Mesothelial cell of epicardium (in vitro differentiated cells): ENCODE data around the gene SLCO2A1. TPM values are rescaled to one million over a fixed set of nuclear protein-coding genes. Genes with fewer than 3 reads are reported as not detected.
A peak's percentile ranks its signal among the peaks of the same experiment; 100 is the strongest.

ENCODE experiments used
- DNase-seq, 2 experiments: peaks; one replicate each; pipeline ENCODE4 v3.0.0; 2021; ENCODE audit warnings: low spot score in 2 of 2; ENCODE audit not compliant: unreplicated experiment in 2 of 2
- H3K27ac Mint-ChIP-seq: 2 replicates; pipeline ENCODE4 v1.8.0; 2021; ENCODE audit warnings: mixed read lengths
- H3K27me3 Mint-ChIP-seq: 2 replicates; pipeline ENCODE4 v1.8.0; 2021; ENCODE audit warnings: low read depth, mixed read lengths
- H3K36me3 Mint-ChIP-seq: 2 replicates; pipeline ENCODE4 v1.8.0; 2021; ENCODE audit warnings: mixed read lengths
- H3K4me1 Mint-ChIP-seq: 2 replicates; pipeline ENCODE4 v1.8.0; 2021; ENCODE audit warnings: mixed read lengths
- H3K4me3 Mint-ChIP-seq: 2 replicates; pipeline ENCODE4 v1.8.0; 2021; ENCODE audit warnings: mild to moderate bottlenecking, moderate library complexity, mixed read lengths
- H3K9me3 Mint-ChIP-seq: 2 replicates; pipeline ENCODE4 v1.8.0; 2021; ENCODE audit warnings: mixed read lengths
- total RNA-seq: library from RNA; stranded (reverse); gene quantifications from 3 replicates; pipeline ENCODE4 v1.2.1, GENCODE V29; 2021
- TF ChIP-seq, protein P1 (sequence below): fragments of 200-600 bp; sonication (generic); IDR thresholded peaks from one replicate; pipeline ENCODE4 v1.5.0; 2021; ENCODE audit warnings: antibody characterized with exemption; ENCODE audit not compliant: unreplicated experiment

SLCO2A1 gene
- total RNA-seq, 1 donor from 2014 or later: 24.1 TPM

DNA sequence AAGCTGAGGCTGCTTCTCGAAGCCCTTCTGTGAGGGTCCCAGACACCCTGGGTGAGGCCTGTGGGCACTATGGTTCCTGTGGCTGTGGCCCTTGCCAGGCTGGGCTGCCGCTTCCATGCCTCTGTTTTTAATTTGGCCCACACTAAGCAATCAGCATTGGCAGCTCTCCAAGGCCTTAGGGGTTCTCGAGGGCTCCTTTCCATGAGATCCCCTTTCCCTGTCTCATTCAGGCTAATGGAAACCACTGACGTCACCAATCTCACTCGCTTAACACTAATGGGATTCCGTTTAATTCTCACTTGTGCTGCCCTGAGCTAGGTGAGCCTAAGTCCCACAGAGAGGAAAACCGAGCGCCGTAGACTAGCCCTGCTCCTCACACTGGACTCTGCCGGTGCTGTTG lies 73.8 kb downstream of the SLCO2A1 start:
- H3K27ac Mint-ChIP-seq: peak overlapping the region; percentile 83
- peaks cover 5% of the 10 kb centered on the region for H3K9me3 Mint-ChIP-seq
- TF ChIP-seq, protein P1, sequence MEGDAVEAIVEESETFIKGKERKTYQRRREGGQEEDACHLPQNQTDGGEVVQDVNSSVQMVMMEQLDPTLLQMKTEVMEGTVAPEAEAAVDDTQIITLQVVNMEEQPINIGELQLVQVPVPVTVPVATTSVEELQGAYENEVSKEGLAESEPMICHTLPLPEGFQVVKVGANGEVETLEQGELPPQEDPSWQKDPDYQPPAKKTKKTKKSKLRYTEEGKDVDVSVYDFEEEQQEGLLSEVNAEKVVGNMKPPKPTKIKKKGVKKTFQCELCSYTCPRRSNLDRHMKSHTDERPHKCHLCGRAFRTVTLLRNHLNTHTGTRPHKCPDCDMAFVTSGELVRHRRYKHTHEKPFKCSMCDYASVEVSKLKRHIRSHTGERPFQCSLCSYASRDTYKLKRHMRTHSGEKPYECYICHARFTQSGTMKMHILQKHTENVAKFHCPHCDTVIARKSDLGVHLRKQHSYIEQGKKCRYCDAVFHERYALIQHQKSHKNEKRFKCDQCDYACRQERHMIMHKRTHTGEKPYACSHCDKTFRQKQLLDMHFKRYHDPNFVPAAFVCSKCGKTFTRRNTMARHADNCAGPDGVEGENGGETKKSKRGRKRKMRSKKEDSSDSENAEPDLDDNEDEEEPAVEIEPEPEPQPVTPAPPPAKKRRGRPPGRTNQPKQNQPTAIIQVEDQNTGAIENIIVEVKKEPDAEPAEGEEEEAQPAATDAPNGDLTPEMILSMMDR: no peak
- peaks cover 17% of the 10 kb centered on the region for H3K4me1 Mint-ChIP-seq
- peaks cover 5% of the 10 kb centered on the region for H3K36me3 Mint-ChIP-seq
- H3K27me3 Mint-ChIP-seq: no peaks in the 10 kb centered on the region
- H3K4me3 Mint-ChIP-seq: no peak overlapping the region
- DNase-seq: no peak

DNA sequence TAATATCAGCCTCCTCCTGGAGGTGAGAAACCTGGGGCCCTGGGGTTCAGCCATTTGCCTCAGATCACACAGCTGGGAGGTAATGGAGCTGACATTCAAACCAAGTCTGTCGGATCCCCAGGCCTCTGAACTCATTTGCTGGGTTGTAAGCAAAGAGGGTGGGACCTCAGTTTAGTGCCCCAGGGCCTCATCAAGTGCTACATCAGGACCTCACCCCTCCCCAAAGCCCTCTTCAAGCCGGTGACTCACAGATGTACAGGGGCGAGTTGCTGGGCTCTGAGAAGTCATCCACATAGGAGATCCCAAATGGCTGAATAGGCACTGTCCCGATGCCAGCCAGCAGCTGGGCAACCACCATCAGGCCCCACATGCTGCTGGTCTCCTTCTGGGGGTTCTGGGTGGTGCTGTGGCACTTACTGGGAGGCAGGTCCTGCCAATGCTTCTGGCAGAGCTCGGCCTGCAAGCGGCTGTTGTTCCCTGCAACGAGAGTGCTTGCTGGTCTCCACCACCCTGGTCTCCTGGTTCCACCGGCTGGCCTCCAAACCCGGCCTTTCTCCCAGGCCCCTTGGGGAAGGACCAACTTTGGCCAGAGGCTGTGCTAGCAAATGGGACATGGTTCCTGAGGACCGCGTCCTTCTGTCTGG lies 74.9 kb downstream of the SLCO2A1 start:
- no peaks in the 10 kb centered on the region for H3K27me3 Mint-ChIP-seq
- H3K4me3 Mint-ChIP-seq: no peak overlapping the region
- no peak overlapping the region for H3K27ac Mint-ChIP-seq
- peaks cover 17% of the 10 kb centered on the region for H3K4me1 Mint-ChIP-seq
- TF ChIP-seq, protein P1: no peak
- DNase-seq: no peak
- peaks cover 5% of the 10 kb centered on the region for H3K36me3 Mint-ChIP-seq
- H3K9me3 Mint-ChIP-seq: no peaks in the 10 kb centered on the region

DNA sequence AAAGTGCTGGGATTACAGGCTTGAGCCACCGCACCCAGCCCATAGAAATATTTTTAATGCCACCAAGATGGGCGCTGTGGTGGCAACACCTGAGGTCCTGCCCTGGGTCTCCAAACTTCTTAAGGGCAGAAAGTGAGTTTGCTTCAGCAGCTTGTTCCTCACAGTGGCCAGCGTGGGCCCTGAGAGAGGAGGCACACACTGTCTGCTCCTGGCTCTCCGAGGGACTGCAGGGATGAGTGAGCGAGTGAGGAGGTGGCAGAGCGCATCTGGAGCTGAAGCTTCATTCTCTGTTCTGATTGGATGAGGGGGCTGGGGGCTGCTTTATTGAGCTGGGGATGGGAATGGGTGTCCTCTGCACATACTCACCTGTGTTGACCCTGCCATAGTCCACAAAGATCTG lies 76.4 kb downstream of the SLCO2A1 start:
- TF ChIP-seq, protein P1: no peak
- Mint-ChIP-seq H3K36me3 (peaks cover 5% of the 10 kb centered on the region), H3K9me3 (no peaks in the 10 kb centered on the region), H3K4me3 (no peak overlapping the region), H3K27ac (no peak overlapping the region), H3K27me3 (no peaks in the 10 kb centered on the region), H3K4me1 (peaks cover 22% of the 10 kb centered on the region)
- DNase-seq: no peak

- DNase-seq: no peak
- peaks cover 33% of the 10 kb centered on the region for H3K4me1 Mint-ChIP-seq
- no peaks in the 10 kb centered on the region for H3K27me3 Mint-ChIP-seq
- no peaks in the 10 kb centered on the region for H3K9me3 Mint-ChIP-seq
- peaks cover 10% of the 10 kb centered on the region for H3K36me3 Mint-ChIP-seq
- peak overlapping the region; percentile 74 for H3K27ac Mint-ChIP-seq
- no peak overlapping the region for H3K4me3 Mint-ChIP-seq
- TF ChIP-seq, protein P1: no peak
Measured at GRCh38 chr3:133949438-133949837, 80.3 kb downstream of the SLCO2A1 start.

DNA sequence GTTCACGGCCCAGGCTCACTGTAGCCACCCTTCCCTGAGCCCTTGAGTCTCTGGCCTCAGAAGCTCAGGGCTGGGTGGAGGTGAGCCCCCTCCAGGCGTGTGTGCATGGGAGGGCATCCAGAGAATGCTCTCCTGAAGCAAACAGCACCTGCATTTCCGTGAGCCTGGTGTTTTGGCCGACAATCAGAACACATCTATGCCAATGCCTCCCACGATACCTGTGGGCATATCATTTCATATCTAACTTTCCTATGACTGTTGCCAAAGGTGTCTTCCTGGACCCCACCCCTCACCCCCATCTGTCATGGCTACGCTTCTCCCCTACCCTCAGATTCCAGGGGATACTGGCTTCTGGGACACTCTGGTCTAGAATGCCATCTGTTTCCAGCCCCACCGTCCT lies 80.7 kb downstream of the SLCO2A1 start:
- TF ChIP-seq, protein P1: no peak
- H3K36me3 Mint-ChIP-seq: peaks cover 10% of the 10 kb centered on the region
- no peaks in the 10 kb centered on the region for H3K9me3 Mint-ChIP-seq
- no peaks in the 10 kb centered on the region for H3K27me3 Mint-ChIP-seq
- H3K4me1 Mint-ChIP-seq: peaks cover 37% of the 10 kb centered on the region
- no peak overlapping the region for H3K4me3 Mint-ChIP-seq
- H3K27ac Mint-ChIP-seq: peak overlapping the region; percentile 74
- DNase-seq: no peak
